ENCODE data around the gene FAAH. TPM values are rescaled to one million over a fixed set of nuclear protein-coding genes. Genes with fewer than 3 reads are reported as not detected.

The FAAH gene
- total and polyA plus RNA-seq, 2 donors (not counting 1 experiment from before 2014, with no cell fraction given) = 0.61 to 1.7 TPM

GRCh38 chr1:46394872-46395465 lies 852 bp downstream of the FAAH start:
- H2AFZ ChIP-seq (ENCODE audit: low read length) = no peak overlapping the region
- peaks cover 24% of the 10 kb centered on the region for H3K27me3 ChIP-seq (ENCODE audit: control insufficient read depth, insufficient read depth, low read length)
- H3K4me3 ChIP-seq (replicated peaks in 1 of 4; ENCODE audit: control extremely low read depth in 1 of 4, insufficient read depth in 1 of 4, low read depth in 3 of 4, low read length in 4 of 4) = peak overlapping the region in 1 of 4 experiments; percentile 45
- no peak overlapping the region for H3K27ac ChIP-seq (ENCODE audit: insufficient read depth, low read length)
- H4K20me1 ChIP-seq (ENCODE audit: control insufficient read depth, extremely low read depth, insufficient read depth, low read length) = no peaks in the 10 kb centered on the region
- TF ChIP-seq EZH2 (IDR thresholded peaks at IDR 0.05; ENCODE audit: low read length, missing control alignments) (peak; percentile 17), CTCF (conservative IDR thresholded peaks at IDR 0.05 in 1 of 2, IDR thresholded peaks at IDR 0.05 in 1 of 2; ENCODE audit: low read depth in 1 of 2, low read length in 2 of 2) (no peak)
- no peaks in the 10 kb centered on the region for H3K9me3 ChIP-seq (ENCODE audit: control insufficient read depth, insufficient read depth, low read depth, low read length)
- H3K4me1 ChIP-seq (ENCODE audit: control insufficient read depth, extremely low read depth, insufficient read depth, low read length) = peaks cover 2% of the 10 kb centered on the region
- no peaks in the 10 kb centered on the region for H3K79me2 ChIP-seq (ENCODE audit: control insufficient read depth, insufficient read depth, low read length)
- no peak overlapping the region for H3K4me2 ChIP-seq (ENCODE audit: extremely low read depth, insufficient read depth, low read length)
- DNase-seq (ENCODE audit: low read depth in 2 of 2) = no peak
- H3K36me3 ChIP-seq (ENCODE audit: control insufficient read depth, insufficient read depth, low read length) = no peaks in the 10 kb centered on the region
- H3K9ac ChIP-seq (ENCODE audit: insufficient read depth, low read length) = no peak overlapping the region

- Histone ChIP-seq H3K4me1 (ENCODE audit: control insufficient read depth, extremely low read depth, insufficient read depth, low read length) (peaks cover 2% of the 10 kb centered on the region), H4K20me1 (ENCODE audit: control insufficient read depth, extremely low read depth, insufficient read depth, low read length) (no peaks in the 10 kb centered on the region), H3K79me2 (ENCODE audit: control insufficient read depth, insufficient read depth, low read length) (no peaks in the 10 kb centered on the region), H3K27me3 (ENCODE audit: control insufficient read depth, insufficient read depth, low read length) (peaks cover 24% of the 10 kb centered on the region), H3K27ac (ENCODE audit: insufficient read depth, low read length) (no peak overlapping the region), H3K9ac (ENCODE audit: insufficient read depth, low read length) (no peak overlapping the region), H3K36me3 (ENCODE audit: control insufficient read depth, insufficient read depth, low read length) (no peaks in the 10 kb centered on the region), H3K9me3 (ENCODE audit: control insufficient read depth, insufficient read depth, low read depth, low read length) (no peaks in the 10 kb centered on the region), H3K4me2 (ENCODE audit: extremely low read depth, insufficient read depth, low read length) (no peak overlapping the region), H3K4me3 (replicated peaks in 1 of 4; ENCODE audit: control extremely low read depth in 1 of 4, insufficient read depth in 1 of 4, low read depth in 3 of 4, low read length in 4 of 4) (no peak overlapping the region), H2AFZ (ENCODE audit: low read length) (no peak overlapping the region)
- TF ChIP-seq CTCF (conservative IDR thresholded peaks at IDR 0.05 in 1 of 2, IDR thresholded peaks at IDR 0.05 in 1 of 2; ENCODE audit: low read depth in 1 of 2, low read length in 2 of 2) = no peak
- no peak for TF ChIP-seq EZH2 (IDR thresholded peaks at IDR 0.05; ENCODE audit: low read length, missing control alignments)
- DNase-seq (ENCODE audit: low read depth in 2 of 2) = peak in 1 of 2 donors; percentile 27
These were observed 2.6 kb downstream of the FAAH start for GRCh38 chr1:46396441-46397398.

- H3K36me3 ChIP-seq (ENCODE audit: control insufficient read depth, insufficient read depth, low read length) = no peaks in the 10 kb centered on the region
- no peak overlapping the region for H2AFZ ChIP-seq (ENCODE audit: low read length)
- H3K27ac ChIP-seq (ENCODE audit: insufficient read depth, low read length) = no peak overlapping the region
- H3K4me3 ChIP-seq (replicated peaks in 1 of 4; ENCODE audit: control extremely low read depth in 1 of 4, insufficient read depth in 1 of 4, low read depth in 3 of 4, low read length in 4 of 4) = no peak overlapping the region
- no peak for TF ChIP-seq EZH2 (IDR thresholded peaks at IDR 0.05; ENCODE audit: low read length, missing control alignments)
- no peak for TF ChIP-seq CTCF (conservative IDR thresholded peaks at IDR 0.05 in 1 of 2, IDR thresholded peaks at IDR 0.05 in 1 of 2; ENCODE audit: low read depth in 1 of 2, low read length in 2 of 2)
- DNase-seq (ENCODE audit: low read depth in 2 of 2) = no peak
- peaks cover 2% of the 10 kb centered on the region for H3K4me1 ChIP-seq (ENCODE audit: control insufficient read depth, extremely low read depth, insufficient read depth, low read length)
- no peaks in the 10 kb centered on the region for H3K9me3 ChIP-seq (ENCODE audit: control insufficient read depth, insufficient read depth, low read depth, low read length)
- no peaks in the 10 kb centered on the region for H3K79me2 ChIP-seq (ENCODE audit: control insufficient read depth, insufficient read depth, low read length)
- peaks cover 18% of the 10 kb centered on the region for H3K27me3 ChIP-seq (ENCODE audit: control insufficient read depth, insufficient read depth, low read length)
- H3K4me2 ChIP-seq (ENCODE audit: extremely low read depth, insufficient read depth, low read length) = no peak overlapping the region
- H3K9ac ChIP-seq (ENCODE audit: insufficient read depth, low read length) = no peak overlapping the region
- H4K20me1 ChIP-seq (ENCODE audit: control insufficient read depth, extremely low read depth, insufficient read depth, low read length) = no peaks in the 10 kb centered on the region
These were observed 5.2 kb downstream of the FAAH start for GRCh38 chr1:46399307-46399706.
